Activated CD4-positive, alpha-beta T cell treated with anti-CD3 and anti-CD28 coated beads, Interleukin-2, amount 50 U/mL, for 4 hours (primary cell): ENCODE measurements around the gene SLC49A3.

Experiments used
- DNase-seq, 2 experiments: peaks; one replicate each; pipeline ENCODE4 v3.0.0-alpha.2; 2020

SLC49A3 gene

DNA sequence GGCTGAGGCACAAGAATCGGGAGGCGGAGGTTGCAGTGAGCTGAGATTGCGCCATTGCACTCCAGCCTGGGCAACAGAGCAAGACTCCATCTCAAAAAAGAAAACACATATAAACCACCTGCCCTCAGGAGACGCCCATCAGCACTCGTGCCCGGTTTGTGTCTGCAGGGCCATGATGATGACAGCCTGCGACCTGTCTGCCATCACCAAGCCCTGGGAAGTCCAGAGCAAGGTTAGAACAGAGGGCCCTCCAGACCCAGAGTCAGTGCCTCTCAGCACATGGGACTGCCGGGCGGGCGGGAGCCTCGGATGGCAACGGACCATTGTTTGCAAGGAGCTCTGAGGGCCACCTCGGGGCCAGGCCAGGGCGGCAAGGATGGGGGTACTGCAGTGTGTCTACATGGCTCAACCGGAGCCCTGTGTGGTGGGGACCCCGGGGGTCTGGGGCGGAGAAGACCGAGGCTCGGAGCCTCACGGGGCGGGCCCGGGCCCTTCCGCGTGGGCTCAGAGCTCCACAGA is 24.2 kb downstream of the SLC49A3 start:
- no peak for DNase-seq

DNA sequence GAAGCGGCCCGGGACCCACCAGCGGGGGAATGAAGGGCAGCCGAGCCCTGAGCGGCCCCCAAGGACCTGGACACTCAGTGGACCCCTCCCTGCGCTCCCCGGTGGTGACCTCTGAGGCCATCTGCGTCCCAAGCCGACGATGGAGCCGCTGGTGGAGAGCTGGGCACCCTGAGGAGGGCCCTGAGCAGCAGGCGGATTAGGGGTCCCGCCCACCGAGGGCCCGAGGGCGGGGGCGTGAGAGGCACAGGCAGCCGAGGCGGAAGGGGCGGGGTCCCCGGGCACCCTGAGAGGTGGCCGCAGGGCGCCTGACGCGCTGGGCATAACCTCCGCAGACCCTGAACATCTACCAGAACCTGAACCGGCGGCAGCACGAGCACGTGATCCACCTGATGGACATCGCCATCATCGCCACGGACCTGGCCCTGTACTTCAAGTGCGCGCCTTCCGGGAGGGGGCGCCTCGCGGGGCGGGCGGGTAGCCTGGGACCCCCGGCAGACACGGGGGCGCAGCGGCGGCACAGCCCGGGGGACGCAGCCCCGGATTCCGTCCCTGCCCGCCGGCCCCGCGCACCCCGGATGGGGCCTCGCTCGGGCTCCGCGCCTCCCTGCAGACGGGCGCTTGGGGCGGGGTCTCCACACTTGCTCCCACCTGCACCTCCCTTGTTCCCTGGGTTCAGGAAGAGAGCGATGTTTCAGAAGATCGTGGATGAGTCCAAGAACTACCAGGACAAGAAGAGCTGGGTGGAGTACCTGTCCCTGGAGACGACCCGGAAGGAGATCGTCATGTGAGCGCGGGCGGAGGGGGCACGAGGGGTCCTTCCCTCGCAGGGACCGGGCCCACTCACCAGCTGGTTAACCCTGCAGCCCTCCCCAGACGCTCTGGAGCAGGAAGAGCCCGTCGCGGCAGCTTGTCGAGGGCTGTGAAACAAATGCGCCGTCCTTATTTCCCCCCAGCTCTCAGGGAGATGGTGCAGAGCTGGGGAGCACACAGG is 25.2 kb downstream of the SLC49A3 start:
- peak; percentile 68 to 74 for DNase-seq

DNA sequence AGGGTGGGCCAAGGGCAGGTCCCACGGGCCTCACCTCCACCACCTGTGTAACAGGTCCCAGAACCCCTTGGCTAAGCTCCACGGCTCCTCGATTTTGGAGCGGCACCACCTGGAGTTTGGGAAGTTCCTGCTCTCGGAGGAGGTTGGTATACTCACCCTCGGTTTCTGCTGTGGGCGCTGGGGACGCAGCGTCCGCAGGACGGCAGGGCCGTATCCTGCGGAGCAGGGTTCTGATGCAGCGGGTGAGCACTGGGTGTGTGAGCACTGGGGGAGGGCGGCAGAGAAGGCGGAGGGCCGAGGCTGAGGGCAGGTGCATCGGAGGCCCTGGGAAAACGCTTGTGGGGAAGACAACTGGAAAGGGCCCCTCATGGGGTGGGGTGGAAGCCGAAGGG is 25.9 kb downstream of the SLC49A3 start:
- DNase-seq: no peak

DNA sequence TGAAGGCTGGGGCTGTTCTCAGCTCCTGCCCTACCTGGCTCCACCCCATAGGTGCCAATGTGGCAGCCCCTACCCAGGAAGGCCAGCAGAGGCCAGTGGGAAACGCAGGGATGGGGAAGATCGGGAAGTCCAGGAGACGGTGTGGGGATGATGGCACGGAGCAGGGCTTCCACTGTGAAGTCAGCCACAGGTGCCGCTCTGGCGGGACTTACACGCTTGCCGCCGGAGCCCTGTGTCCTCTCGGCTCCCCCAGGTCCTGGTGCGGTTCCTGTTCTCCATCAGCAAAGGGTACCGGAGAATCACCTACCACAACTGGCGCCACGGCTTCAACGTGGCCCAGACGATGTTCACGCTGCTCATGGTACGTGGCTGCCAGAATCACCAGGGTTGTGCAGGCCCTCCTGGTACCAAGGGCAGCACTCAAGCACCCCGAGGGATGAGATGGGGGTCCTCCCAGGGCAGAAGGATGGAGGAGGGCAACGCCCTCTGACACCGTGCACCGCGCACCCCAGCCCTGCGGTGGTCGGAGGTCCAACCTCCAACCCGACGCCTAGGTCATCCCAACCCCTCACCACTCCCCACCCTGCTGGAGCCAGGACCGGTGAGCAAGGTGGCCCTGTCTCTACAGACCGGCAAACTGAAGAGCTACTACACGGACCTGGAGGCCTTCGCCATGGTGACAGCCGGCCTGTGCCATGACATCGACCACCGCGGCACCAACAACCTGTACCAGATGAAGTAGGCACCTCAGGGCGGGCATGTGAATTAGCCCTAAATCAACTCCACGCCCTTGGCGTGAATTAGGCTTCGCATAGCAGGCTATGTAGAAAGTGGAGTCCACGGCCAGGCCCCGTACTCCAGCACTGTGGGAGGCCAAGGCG is 26.8 kb downstream of the SLC49A3 start:
- no peak for DNase-seq

DNA sequence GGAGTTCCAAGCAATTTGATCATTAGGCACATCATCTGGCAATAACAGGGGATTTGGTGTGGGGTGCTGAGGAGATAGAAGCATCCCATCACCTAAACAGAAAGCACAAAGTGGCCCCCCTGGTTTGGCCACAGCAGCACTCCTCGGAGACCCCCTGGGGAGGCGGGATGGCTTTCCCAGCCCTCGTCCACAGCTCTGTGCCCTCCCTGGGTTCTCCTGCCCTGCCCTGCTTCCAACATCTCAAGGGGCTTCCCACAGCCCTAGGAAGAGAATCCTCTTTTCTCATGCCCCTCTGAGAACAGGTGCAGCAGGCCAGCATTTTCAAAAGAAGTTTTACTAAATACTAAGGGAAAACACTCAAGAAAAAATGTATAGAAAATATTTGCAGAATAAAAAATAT is 27.7 kb downstream of the SLC49A3 start:
- no peak for DNase-seq

DNA sequence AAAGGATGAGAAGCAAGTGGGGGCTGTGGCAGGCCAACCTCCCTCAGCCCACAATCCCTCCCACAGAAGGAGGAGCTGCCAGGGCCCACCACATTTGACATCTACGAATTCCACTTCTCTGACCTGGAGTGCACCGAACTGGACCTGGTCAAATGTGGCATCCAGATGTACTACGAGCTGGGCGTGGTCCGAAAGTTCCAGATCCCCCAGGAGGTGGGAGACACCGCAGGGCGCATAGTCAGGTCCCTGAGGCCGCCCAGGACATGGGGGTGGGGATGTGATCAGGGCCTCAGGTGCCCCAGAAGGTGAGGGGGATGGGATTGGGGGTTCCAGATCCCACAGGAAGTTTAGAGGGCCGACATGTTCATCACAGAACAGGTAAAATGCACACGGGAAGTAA is 28.6 kb downstream of the SLC49A3 start:
- DNase-seq: no peak

DNA sequence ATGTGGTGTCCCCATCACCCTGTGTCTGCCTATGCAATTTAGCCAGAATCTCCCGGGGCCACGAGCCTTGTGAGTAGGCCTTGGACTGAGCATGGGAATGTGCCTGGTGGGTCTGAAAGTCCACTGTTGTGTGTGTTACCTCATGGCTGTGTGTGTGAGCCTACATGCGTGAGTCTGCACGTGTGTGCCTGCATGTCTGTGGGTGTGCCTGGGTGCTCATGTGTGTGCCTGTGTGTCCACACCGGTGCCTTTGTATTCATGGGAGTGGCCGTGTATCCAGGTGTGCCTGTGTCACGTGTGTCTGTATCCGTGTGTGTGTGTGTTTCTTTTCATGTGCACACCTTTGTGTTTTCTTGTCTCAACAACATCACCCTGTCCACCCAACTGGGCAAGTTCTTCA is 29.1 kb downstream of the SLC49A3 start:
- no peak for DNase-seq

DNA sequence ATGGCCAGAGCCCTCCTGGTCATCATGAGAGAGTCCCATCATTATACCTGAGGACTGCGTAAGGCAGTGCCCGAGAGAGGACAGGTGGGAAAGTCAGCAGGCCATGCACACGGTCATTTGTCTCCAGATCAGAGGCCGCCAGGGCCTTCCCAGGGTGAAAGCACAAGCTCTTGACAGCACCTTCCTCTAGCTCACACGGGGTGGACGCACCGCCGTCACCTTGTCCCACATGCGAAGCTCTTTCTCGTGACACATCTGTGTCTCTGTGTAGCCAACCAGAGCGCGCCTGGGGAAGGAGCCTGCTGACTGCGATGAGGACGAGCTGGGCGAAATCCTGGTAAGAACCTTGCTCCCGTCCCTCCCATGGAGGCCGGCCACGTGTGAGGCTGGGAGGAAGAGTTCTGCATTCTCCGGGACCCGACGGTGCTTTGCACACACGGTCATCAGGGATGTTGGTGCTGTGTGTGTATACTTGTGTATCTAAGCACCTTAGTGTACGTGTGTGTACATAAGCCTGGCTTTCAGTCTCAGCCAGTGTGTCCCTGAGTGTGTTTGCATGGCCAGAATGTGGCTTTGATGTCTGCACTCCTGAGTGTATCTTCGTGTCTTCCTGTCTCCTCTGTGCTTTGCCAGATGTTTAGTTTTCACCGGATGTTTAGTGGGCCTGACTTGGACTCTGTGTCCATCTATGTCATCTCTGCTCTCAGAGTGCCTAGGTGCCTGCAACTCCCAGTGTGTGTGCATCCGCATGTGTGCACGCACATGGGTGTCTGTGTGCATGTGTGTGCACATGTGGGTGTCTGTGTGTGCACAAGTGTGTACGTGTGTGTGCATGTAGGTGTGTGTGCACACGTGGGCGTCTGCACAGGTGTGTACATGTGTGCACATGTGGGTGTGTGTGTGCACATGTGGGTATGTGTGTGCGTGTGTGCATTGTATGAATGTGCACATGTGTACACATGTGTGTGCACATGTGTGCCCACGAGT is 30.0 kb downstream of the SLC49A3 start:
- no peak for DNase-seq

DNA sequence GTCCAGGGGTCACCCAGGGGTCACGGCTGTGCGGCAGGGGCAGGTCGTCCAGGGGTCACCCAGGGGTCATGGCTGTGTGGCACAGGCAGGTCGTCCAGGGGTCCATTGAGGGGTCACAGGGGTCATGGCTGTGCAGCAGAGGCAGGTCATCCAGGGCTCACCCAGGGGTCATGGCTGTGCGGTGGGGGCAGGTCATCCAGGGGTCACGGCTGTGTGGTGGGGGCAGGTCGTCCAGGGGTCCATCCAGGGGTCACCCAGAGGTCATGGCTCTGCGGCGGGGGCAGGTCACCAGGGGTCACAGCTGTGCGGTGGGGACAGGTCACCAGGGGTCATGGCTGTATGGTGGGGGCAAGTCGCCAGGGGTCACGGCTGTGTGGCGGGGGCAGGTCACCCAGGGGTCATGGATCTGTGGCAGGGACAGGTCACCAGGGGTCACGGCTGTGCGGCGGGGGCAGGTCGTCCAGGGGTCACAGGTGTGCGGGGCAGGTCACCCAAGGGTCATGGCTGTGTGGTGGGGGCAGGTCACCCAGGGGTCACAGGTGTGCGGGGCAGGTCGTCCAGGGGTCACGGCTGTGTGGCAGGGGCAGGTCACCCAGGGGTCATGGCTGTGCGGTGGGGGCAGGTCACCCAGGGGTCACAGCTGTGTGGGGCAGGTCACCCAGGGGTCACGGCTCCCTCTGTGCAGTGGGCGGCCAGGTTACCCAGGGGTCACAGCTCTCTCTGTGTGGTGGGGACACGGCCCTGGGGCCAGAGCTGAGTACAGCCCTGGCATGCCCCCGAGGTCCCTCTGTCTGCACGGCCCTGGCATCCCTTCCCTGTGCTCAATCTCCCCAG is 30.9 kb downstream of the SLC49A3 start:
- DNase-seq: no peak

DNA sequence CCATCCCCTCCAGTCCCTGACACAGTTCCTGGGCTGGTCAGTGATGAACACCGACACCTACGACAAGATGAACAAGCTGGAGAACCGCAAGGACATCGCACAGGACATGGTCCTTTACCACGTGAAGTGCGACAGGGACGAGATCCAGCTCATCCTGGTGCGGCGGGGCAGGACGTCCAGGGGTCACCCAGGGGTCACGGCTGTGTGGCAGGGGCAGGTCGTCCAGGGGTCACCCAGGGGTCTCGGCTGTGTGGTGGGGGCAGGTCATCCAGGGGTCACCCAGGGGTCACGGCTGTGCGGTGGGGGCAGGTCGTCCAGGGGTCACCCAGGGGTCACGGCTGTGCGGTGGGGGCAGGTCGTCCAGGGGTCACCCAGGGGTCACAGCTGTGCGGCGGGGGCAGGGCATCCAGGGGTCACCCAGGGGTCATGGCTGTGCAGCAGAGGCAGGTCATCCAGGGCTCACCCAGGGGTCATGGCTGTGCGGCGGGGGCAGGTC is 31.6 kb downstream of the SLC49A3 start:
- DNase-seq: no peak

DNA sequence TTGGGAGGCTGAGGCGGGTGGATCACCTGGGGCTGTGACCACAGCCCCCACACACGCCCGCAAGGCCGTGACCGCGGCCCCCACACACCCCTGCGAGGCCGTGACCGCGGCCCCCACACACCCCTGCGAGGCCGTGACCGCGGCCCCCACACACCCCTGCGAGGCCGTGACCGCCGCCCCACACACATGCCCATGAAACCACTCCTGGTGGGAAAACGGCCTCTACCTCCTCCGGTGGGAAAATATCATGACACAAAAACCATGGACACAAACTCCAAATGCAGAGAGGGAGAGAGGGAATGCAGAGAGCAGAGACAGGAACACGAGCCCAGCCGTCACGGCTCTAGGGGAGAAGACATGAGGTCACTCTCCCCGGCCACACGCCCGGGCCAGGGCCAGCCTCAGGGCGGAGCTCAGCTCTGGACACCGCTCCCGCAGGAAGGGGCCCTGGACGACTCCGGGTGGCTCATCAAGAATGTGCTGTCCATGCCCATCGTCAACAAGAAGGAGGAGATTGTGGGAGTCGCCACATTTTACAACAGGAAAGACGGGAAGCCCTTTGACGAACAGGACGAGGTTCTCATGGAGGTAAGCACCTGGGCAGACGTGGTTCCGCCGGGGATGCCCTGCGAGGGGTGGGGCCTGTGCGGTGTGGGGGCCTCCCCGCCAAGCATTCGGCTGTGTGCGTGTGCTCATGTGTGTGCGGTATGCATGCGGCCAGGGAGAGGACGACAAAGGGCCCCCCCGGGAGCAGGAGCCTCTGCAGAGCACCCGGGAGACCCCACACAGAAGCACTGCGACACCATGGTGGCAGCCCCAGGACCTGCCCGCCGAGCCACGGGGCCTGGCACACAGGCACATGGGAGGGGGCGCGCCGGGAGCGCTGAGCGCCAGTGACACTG is 32.3 kb downstream of the SLC49A3 start:
- no peak for DNase-seq

DNA sequence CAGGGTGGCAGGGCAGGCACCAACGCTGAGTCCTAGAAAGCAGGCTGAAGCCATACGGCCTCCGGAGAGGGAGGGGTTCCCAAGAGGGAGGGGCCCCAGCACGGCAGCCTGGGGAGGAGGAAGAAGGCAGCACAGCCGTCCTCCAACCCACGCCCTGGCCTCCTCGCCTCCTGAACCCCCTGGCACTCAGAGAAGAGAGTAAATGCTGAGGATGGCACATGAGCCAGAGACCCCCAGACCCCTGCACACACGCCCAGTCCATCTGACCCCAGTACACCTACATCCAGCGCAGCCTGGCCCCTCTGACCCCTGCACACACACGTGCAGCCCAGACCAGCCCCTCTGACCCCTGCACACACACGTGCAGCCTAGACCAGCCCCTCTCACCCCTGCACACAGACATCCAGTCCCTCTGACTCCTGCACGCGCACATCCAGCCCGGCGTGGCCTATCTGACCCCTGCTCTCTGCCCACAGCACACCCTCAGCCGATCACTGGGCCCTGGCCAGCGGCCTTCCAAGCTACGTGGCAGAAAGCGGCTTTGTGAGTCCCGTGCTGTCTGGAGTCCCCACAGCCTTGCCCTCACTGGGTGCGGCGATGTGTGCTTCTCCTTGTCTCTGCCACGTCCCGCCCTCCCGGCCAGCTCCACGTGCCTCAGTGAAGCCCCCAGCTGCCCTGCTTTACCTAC is 33.3 kb downstream of the SLC49A3 start:
- DNase-seq: no peak

DNA sequence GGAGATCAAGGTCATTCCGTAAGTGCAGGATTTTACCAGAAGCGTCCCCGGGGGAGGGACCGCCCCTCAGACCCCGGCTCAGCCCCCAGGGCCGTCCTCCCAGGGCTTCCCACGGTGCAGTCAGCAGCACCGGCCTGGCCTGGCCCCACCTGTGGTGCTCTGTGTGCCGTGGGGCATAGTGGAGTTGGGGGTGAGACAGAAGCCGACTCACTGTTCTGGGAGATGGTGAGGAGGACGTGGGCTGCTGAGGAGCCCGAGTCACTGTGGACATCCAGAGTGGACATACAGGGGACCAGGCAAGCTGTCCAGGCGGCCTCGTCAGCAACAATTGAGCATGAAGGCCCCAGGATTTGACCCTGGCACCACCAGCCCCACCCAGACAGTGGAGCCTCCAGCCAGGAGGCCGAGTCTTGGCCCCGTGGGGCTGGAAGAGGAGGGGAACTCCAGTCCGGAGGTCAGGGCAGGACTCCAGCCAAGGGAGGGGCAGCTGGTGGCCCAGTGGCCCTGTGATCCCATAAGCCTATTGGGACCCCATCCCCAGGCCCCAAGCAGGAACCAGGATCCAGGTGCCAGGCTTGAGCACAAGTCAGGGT is 34.0 kb downstream of the SLC49A3 start:
- no peak for DNase-seq

DNA sequence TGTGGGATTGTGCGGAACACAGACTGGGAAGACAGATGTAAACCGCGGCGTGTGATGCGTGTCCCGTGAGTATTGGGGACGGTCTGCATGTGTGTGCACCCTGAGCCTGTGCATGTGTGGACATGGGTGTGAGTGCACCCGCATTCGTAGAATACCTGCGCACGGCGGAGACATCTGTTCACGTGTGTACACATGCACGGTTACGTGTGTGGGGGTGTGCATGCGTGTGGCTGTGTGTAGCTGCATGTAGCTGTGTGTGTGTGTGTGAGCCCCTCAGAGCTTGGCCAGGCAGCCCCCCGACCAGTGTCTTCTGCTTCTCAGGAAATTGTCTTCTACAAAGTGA is 34.5 kb downstream of the SLC49A3 start:
- DNase-seq: no peak

DNA sequence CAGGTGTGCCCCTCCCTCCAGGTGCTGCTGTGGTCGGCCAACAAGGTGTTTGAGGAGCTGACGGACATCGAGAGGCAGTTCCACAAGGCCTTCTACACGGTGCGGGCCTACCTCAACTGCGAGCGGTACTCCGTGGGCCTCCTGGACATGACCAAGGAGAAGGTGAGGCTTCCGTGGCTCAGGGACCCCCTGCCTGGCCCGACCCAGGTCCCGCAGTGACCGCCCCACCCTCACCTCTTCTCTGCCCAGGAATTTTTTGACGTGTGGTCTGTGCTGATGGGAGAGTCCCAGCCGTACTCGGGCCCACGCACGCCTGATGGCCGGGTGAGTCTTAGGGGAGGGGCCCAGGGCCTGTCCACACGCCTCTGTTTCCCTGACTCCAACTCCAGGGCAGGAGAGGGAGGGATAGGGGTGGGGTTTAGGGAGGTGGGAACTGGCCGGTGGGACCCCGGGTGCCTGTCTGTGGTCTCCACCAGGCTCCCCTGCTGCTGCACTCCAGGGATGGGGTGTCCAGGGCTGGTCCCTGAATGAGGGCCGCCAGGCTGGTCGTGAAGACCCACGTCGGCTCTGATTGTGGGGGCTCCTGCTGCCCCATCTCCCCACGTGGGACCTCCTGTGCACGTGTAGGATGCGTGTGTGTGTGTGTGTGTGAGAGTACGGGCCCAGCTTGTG is 35.0 kb downstream of the SLC49A3 start:
- no peak for DNase-seq

DNA sequence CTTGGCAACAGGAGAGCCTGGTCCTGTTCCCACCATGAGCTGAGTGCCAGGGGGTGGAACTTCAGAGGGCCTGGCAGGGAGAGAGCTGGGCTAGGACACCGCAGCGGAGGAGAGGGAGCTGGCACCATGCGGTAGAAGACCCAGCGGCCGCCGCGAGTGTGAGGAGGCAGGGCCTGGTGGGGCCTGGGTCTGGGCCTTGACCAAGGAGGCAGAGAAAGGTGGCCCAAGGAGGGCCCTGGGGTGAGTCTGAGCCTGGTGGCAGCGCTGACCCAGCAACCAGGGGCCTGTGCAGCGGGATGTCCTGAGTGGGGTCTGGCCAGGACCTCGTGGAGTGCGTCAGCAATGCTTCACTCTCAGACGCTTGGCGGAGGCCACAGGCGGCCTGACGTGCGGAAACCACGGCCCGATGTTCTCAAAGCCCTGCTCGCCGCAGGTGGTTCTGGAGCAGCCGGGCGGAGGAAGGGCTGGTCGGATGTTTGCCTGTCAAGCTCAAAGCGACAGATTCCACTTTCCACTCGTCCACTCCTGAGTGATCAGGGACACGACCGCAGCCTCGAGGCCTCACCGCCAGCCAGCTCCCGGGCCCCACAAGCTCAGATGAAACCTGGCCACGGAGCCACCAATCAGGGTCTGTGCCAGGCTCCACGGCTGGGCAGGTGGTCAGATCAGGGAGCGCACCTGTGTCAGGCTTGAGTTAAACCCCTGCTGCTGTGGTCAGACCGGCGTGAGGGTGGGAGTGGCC is 35.7 kb downstream of the SLC49A3 start:
- DNase-seq: no peak

DNA sequence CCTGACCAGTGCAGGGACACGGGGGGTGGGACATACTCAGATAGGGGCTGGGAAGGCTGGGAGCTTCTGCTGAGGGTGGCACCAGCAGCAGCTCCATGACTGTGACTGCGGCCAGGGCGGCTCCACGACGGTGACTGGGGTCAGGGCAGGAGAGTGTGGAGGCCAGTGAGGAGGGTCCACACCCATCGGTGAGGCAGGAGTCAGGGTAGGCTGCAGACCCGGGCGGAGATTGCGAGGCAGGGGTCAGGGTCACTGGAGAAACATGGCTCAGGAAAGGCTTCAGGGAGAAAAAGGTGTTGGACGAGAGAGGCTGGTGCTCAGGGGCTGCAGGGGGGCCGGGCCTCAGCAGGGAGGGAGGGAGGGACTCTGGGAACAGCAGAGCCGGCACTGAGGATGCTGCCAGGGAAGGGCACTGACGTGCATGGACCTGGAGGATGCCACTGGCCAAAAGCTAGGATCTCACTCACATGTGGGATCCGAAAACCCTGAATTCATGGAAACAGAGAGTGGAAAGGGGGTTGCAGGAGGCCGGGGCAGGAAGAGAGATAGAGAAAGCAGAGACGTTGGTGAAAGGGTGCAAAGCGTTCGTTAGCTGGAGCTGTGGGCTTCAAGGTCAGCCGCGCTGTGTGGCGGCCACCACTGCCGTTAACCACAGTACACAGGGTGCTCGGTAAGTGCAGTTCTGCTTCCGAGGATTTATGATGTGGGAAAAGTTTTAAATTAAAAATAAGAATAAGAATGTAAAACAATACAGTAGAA is 36.9 kb downstream of the SLC49A3 start:
- no peak for DNase-seq
